ENCODE measurements around the gene HSPA4. TPM values are rescaled to one million over a fixed set of nuclear protein-coding genes. Genes with fewer than 3 reads are reported as not detected.

The HSPA4 gene
- polyA plus RNA-seq, 1 donor (not counting 4 experiments of a cell fraction or from before 2014, with no cell fraction given), result 119 TPM

DNA sequence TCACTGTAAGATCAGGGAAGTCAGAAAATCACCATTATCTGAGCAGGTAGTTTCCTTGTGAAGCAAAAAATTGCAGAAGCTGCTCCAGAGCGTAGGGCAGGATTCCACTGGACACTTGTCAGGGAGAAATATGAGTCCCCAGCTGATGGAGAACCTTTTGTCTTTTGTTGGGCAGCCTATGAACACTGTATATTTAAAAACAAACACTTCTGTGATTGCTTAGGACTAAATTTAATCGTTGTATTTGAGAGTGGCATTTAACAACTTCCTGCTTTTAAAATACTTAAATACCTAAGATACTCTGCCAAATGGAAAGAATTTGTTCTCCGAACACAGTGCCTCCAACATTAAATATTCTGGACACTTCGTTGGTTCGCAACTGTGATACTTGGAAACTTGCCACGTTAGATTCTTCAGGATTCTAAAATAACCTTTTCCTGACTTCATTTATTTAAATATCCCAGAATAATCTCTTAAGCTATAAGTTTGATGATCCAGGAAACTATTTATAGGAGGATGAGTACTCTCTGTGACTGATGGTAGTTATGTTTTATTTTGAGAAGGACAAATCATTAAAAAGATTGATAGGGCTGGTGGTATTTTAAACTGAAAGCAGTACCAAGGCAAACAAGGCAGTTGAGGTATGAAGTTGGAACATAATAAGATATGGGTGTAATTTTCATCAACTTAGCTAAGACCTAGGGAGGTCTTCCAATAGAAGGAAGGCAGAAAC, 2.7 kb upstream of the HSPA4 start:
- Histone ChIP-seq H3K27me3 (ENCODE audit: control insufficient read depth, extremely low read depth, insufficient read depth, low read length) (no peaks in the 10 kb centered on the region), H4K20me1 (ENCODE audit: control insufficient read depth, extremely low read depth, insufficient read depth, low read length) (no peaks in the 10 kb centered on the region), H3K9me1 (ENCODE audit: control insufficient read depth, extremely low read depth, insufficient read depth, low read length) (no peaks in the 10 kb centered on the region), H3K27ac (ENCODE audit: control insufficient read depth, insufficient read depth, low read length) (no peak overlapping the region), H3K4me2 (ENCODE audit: control insufficient read depth, extremely low read depth, insufficient read depth, low read depth, low read length) (no peak overlapping the region), H3K79me2 (ENCODE audit: control insufficient read depth, insufficient read depth, low read length) (peaks cover 29% of the 10 kb centered on the region), H3K4me3 (ENCODE audit: control insufficient read depth in 2 of 3, extremely low read depth in 1 of 3, insufficient read depth in 2 of 3, low read depth in 1 of 3, low read length in 3 of 3) (no peak overlapping the region), H3K9me3 (ENCODE audit: control insufficient read depth, low read depth, low read length) (no peaks in the 10 kb centered on the region), H3K4me1 (ENCODE audit: control insufficient read depth, extremely low read depth, insufficient read depth, low read length) (peaks cover 18% of the 10 kb centered on the region), H3K9ac (ENCODE audit: control insufficient read depth, extremely low read depth, insufficient read depth, low read length) (no peak overlapping the region), H3K36me3 (ENCODE audit: control insufficient read depth in 2 of 2, extremely low read depth in 1 of 2, insufficient read depth in 2 of 2, low read length in 2 of 2) (no peaks in the 10 kb centered on the region), H2AFZ (ENCODE audit: control insufficient read depth, low read length) (no peak overlapping the region)
- no peak for TF ChIP-seq EZH2 (IDR thresholded peaks at IDR 0.05; ENCODE audit: low read length)
- TF ChIP-seq, protein P1, sequence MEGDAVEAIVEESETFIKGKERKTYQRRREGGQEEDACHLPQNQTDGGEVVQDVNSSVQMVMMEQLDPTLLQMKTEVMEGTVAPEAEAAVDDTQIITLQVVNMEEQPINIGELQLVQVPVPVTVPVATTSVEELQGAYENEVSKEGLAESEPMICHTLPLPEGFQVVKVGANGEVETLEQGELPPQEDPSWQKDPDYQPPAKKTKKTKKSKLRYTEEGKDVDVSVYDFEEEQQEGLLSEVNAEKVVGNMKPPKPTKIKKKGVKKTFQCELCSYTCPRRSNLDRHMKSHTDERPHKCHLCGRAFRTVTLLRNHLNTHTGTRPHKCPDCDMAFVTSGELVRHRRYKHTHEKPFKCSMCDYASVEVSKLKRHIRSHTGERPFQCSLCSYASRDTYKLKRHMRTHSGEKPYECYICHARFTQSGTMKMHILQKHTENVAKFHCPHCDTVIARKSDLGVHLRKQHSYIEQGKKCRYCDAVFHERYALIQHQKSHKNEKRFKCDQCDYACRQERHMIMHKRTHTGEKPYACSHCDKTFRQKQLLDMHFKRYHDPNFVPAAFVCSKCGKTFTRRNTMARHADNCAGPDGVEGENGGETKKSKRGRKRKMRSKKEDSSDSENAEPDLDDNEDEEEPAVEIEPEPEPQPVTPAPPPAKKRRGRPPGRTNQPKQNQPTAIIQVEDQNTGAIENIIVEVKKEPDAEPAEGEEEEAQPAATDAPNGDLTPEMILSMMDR (optimal IDR thresholded peaks at IDR 0.05 in 1 of 3, IDR thresholded peaks at IDR 0.05 in 1 of 3, conservative IDR thresholded peaks at IDR 0.05 in 1 of 3; ENCODE audit: extremely low read depth in 1 of 3, insufficient read depth in 2 of 3, low read length in 3 of 3), result no peak
- dilution Hi-C loops (cut with MboI; ENCODE audit: extremely low pct_ligation_motif_present, low sequenced_read_pairs), result no loop called here
- DNase-seq (ENCODE audit: low read depth, low spot score) (no peak), FAIRE-seq (no peak)

DNA sequence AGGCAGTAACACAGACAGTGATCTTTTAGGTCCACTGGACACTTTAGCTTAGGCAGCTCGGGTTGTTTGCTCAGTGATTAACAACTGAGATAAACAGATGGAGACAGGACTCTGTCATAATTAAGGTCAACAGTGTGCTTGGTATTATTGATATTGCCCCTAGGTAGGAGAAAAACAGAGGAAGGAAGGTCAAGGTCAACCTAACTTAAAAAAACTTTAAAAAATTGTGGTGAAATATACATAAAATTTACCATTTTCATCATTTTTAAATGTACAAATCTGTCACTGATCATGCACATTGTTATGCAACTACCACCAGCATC, 2.1 kb upstream of the HSPA4 start:
- peaks cover 35% of the 10 kb centered on the region for H3K79me2 ChIP-seq (ENCODE audit: control insufficient read depth, insufficient read depth, low read length)
- H3K4me2 ChIP-seq (ENCODE audit: control insufficient read depth, extremely low read depth, insufficient read depth, low read depth, low read length), result no peak overlapping the region
- H3K9ac ChIP-seq (ENCODE audit: control insufficient read depth, extremely low read depth, insufficient read depth, low read length), result no peak overlapping the region
- no peak overlapping the region for H3K4me3 ChIP-seq (ENCODE audit: control insufficient read depth in 2 of 3, extremely low read depth in 1 of 3, insufficient read depth in 2 of 3, low read depth in 1 of 3, low read length in 3 of 3)
- no peak overlapping the region for H2AFZ ChIP-seq (ENCODE audit: control insufficient read depth, low read length)
- H3K36me3 ChIP-seq (ENCODE audit: control insufficient read depth in 2 of 2, extremely low read depth in 1 of 2, insufficient read depth in 2 of 2, low read length in 2 of 2), result no peaks in the 10 kb centered on the region
- no peaks in the 10 kb centered on the region for H4K20me1 ChIP-seq (ENCODE audit: control insufficient read depth, extremely low read depth, insufficient read depth, low read length)
- FAIRE-seq (no peak), DNase-seq (ENCODE audit: low read depth, low spot score) (no peak)
- no peaks in the 10 kb centered on the region for H3K9me3 ChIP-seq (ENCODE audit: control insufficient read depth, low read depth, low read length)
- no peaks in the 10 kb centered on the region for H3K9me1 ChIP-seq (ENCODE audit: control insufficient read depth, extremely low read depth, insufficient read depth, low read length)
- H3K27ac ChIP-seq (ENCODE audit: control insufficient read depth, insufficient read depth, low read length), result no peak overlapping the region
- H3K4me1 ChIP-seq (ENCODE audit: control insufficient read depth, extremely low read depth, insufficient read depth, low read length), result peaks cover 18% of the 10 kb centered on the region
- TF ChIP-seq, protein P1 (optimal IDR thresholded peaks at IDR 0.05 in 1 of 3, IDR thresholded peaks at IDR 0.05 in 1 of 3, conservative IDR thresholded peaks at IDR 0.05 in 1 of 3; ENCODE audit: extremely low read depth in 1 of 3, insufficient read depth in 2 of 3, low read length in 3 of 3), result no peak
- TF ChIP-seq EZH2 (IDR thresholded peaks at IDR 0.05; ENCODE audit: low read length), result no peak
- dilution Hi-C loops (cut with MboI; ENCODE audit: extremely low pct_ligation_motif_present, low sequenced_read_pairs), result no loop called here
- H3K27me3 ChIP-seq (ENCODE audit: control insufficient read depth, extremely low read depth, insufficient read depth, low read length), result no peaks in the 10 kb centered on the region
